Central memory CD8-positive, alpha-beta T cell (primary cell): ENCODE data around the gene CTNNBL1.

Experiments used
- ATAC-seq: fragments of 150-1000 bp; cut with Tn5 transposase; replicated peaks from 2 replicates; pipeline ENCODE4 v1.10.0; 2022; ENCODE audit warnings: mild to moderate bottlenecking, moderate FRiP score, moderate number of reproducible peaks; ENCODE audit not compliant: poor library complexity, severe bottlenecking; ENCODE audit errors: extremely low read depth
- DNase-seq, 2 donors: peaks; one replicate each; pipeline ENCODE4 v3.0.0; 2021; ENCODE audit warnings: low spot score in 2 of 2
- H3K27ac Mint-ChIP-seq: one replicate; pipeline ENCODE4 v1.8.0; 2022; ENCODE audit warnings: low read depth, mild to moderate bottlenecking, moderate library complexity, mixed read lengths
- H3K27me3 Mint-ChIP-seq: one replicate; pipeline ENCODE4 v1.8.0; 2022; ENCODE audit warnings: mixed read lengths
- H3K36me3 Mint-ChIP-seq: one replicate; pipeline ENCODE4 v1.8.0; 2022; ENCODE audit warnings: mild to moderate bottlenecking, moderate library complexity, mixed read lengths; ENCODE audit not compliant: insufficient read depth
- H3K4me1 Mint-ChIP-seq: one replicate; pipeline ENCODE4 v1.8.0; 2022; ENCODE audit warnings: mixed read lengths
- H3K4me3 Mint-ChIP-seq: one replicate; pipeline ENCODE4 v1.8.0; 2022; ENCODE audit warnings: mild to moderate bottlenecking, moderate library complexity, mixed read lengths
- H3K9me3 Mint-ChIP-seq: one replicate; pipeline ENCODE4 v1.8.0; 2022; ENCODE audit warnings: mixed read lengths

The CTNNBL1 gene

DNA sequence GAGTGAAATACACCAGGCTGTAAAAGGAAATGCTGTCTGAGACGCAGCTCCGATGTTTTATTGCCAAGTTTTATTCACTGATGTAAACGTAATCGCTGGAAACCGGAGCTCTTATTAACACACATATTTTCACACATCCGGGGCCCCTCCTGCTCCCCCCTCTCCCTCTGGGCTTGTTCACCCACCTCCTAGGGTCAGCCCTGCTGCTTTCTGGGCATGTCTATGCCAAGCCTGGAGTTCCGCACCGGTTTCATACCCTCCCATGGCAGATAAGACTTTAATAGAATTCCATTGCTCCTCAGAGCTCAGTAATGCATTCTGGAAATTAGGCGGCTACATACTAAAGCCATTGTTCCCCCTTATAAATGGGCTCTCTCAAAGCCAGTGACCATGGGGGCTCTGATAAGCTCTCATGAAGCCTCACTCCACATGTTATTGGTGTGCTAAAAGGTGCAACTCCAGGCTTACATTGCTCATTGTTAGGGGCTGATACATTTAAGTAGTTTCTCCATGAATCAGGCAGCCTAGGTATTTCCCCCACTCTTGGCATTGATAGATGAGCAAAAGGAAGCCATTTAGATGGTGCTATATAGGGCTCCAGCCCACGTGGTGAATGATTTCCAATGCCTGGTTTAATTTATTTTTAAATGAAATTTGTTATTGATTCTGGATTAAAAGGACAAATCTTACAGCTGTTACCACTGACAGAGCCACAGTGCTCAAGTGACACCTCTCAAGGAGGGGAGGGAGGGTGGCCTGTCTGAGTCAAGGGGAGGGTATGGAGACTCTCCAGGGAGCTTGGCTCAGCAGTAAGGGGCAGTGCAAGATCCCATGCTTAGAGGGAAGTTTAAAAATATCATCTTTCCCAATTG is 204.6 kb downstream of the CTNNBL1 start:
- ATAC-seq (no peak), DNase-seq (no peak)
- no peak overlapping the region for H3K27ac Mint-ChIP-seq
- H3K4me1 Mint-ChIP-seq = peaks cover 6% of the 10 kb centered on the region
- peaks cover 42% of the 10 kb centered on the region for H3K27me3 Mint-ChIP-seq
- no peak overlapping the region for H3K4me3 Mint-ChIP-seq
- no peaks in the 10 kb centered on the region for H3K36me3 Mint-ChIP-seq
- no peaks in the 10 kb centered on the region for H3K9me3 Mint-ChIP-seq

GRCh38 chr20:37899105-37900045 is 205.5 kb downstream of the CTNNBL1 start:
- DNase-seq = no peak
- Mint-ChIP-seq H3K36me3 (no peaks in the 10 kb centered on the region), H3K4me3 (no peak overlapping the region), H3K27ac (no peak overlapping the region), H3K9me3 (no peaks in the 10 kb centered on the region), H3K27me3 (peaks cover 51% of the 10 kb centered on the region), H3K4me1 (peaks cover 12% of the 10 kb centered on the region)
- no peak for ATAC-seq

- H3K27ac Mint-ChIP-seq = no peak overlapping the region
- no peak for DNase-seq
- no peak overlapping the region for H3K4me3 Mint-ChIP-seq
- peaks cover 12% of the 10 kb centered on the region for H3K4me1 Mint-ChIP-seq
- no peaks in the 10 kb centered on the region for H3K36me3 Mint-ChIP-seq
- no peaks in the 10 kb centered on the region for H3K9me3 Mint-ChIP-seq
- ATAC-seq = no peak
- H3K27me3 Mint-ChIP-seq = peaks cover 69% of the 10 kb centered on the region
Observed at GRCh38 chr20:37901240-37901639, 207.4 kb downstream of the CTNNBL1 start.

- Mint-ChIP-seq H3K27ac (no peak overlapping the region), H3K36me3 (no peaks in the 10 kb centered on the region), H3K4me1 (peaks cover 12% of the 10 kb centered on the region), H3K9me3 (no peaks in the 10 kb centered on the region), H3K27me3 (peaks cover 76% of the 10 kb centered on the region), H3K4me3 (no peak overlapping the region)
- no peak for DNase-seq
- ATAC-seq = no peak
Observed at GRCh38 chr20:37901654-37902503, 208.0 kb downstream of the CTNNBL1 start.

DNA sequence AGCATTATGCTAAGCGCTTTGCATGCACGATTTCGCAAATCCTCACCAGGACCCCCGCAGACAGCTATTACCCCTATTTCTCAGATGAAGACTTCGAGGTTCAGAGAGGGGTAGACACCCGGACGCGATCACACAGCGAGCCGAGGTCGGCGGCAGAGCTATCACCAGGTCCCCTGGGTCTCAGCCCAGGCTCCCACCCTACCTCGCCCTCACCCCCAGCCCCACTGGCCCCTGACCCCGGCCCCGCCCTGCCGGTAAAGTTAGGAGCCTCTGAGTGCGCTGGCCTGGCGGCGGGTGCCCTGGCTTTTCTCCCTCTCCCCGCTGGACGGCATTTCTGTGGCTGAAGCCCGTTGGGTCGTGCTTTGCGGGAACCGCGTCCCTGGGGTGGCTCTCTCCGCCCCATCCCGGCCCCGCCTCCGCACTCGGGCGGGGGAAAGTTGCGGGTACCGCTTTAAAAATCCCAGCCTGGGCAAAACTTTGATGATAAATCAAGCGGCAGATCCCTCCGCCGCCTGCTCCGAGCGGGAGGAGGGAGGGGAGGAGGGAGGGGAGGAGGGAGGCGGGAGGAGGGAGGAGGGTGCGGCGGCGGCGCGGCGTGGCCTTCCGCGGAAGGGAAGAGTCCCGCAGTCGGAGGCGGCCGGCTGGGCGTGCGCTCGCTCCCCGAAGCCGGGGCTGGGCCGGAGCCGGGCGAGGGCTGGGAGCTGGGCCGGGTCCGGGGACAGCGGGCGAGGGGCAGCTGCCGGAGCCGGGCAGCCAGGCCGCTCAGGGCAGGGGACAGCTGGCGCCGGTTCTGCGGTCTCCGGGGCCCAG is 208.9 kb downstream of the CTNNBL1 start, which contains the start of gene VSTM2L:
VSTM2L (plus strand) TSS at position 624 of the 810 bp plus-strand sequence. CDS start 224 bp downstream, outside the sequence.
- ATAC-seq = no peak
- peak within 1 kb of the TSS; percentile 59 for H3K4me3 Mint-ChIP-seq

GRCh38 chr20:37903317-37904007 is 209.6 kb downstream of the CTNNBL1 start:
- peak overlapping the region; percentile 5 for H3K27ac Mint-ChIP-seq
- peaks cover 89% of the 10 kb centered on the region for H3K27me3 Mint-ChIP-seq
- H3K36me3 Mint-ChIP-seq = no peaks in the 10 kb centered on the region
- DNase-seq = no peak
- peak overlapping the region; percentile 59 for H3K4me3 Mint-ChIP-seq
- H3K4me1 Mint-ChIP-seq = peaks cover 12% of the 10 kb centered on the region
- ATAC-seq = no peak
- no peaks in the 10 kb centered on the region for H3K9me3 Mint-ChIP-seq

More for the DNA sequence above, 208.9 kb downstream of the CTNNBL1 start, which contains the start of gene VSTM2L:
- Mint-ChIP-seq H3K36me3 (no peaks in the 10 kb centered on the region), H3K9me3 (no peaks in the 10 kb centered on the region), H3K27me3 (peaks cover 82% of the 10 kb centered on the region), H3K4me1 (peaks cover 12% of the 10 kb centered on the region), H3K27ac (peak within 1 kb of the TSS; percentile 5)
- DNase-seq = no peak

- Mint-ChIP-seq H3K9me3 (no peaks in the 10 kb centered on the region), H3K27me3 (peaks cover 93% of the 10 kb centered on the region), H3K27ac (peak overlapping the region; percentile 5), H3K36me3 (no peaks in the 10 kb centered on the region), H3K4me3 (peak overlapping the region; percentile 59), H3K4me1 (peaks cover 12% of the 10 kb centered on the region)
- ATAC-seq = no peak
- no peak for DNase-seq
Observed at GRCh38 chr20:37904008-37904642, 210.3 kb downstream of the CTNNBL1 start.

GRCh38 chr20:37904845-37905373 is 211.1 kb downstream of the CTNNBL1 start:
- Mint-ChIP-seq H3K27me3 (peaks cover 87% of the 10 kb centered on the region), H3K27ac (no peak overlapping the region), H3K36me3 (no peaks in the 10 kb centered on the region), H3K4me1 (peaks cover 12% of the 10 kb centered on the region), H3K4me3 (no peak overlapping the region), H3K9me3 (no peaks in the 10 kb centered on the region)
- DNase-seq = no peak
- no peak for ATAC-seq

DNA sequence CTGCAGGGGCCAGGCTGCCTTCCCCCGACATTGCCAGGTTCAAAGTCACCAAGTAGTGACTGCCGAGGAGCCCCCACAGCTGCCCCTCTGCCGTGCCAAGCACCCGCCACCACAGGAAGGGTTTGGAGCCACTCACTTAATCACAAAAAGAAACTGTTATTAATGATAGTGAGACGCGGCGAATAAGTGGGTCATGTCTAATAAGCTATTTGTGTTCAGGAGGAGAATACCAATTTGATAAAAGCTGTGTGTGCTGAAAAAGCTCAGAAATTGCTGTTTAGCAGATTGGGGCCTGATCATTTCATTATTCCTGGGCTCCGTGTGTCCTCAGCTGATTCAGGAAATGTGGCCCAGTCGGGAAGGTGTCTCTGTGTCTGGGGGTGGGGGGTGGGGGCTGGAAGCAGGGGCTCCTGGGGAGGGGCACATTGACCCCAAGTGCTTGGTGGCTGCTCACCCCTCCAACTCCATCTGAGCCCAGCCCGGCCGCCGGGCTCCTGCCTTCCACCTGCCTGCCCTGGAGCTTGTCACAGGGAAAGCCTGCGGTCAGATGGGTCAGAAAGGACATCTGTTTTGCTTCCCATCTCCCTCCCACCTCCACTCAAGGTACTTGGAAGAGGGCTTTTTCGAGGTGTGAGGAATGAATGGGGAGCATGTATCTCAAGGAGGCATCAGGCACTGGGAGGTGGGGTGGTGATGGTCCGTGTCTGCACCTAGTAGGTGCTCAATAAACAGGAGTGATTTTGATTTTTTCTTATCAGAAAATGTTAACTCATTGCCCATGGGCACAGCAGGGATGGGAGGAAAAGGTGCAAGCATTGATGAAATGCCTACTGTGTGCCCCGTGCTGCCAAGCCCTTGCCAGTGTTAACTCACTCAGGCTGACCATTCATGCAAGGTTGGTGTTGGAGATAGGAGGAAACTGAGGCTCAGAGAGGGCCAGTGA is 212.1 kb downstream of the CTNNBL1 start:
- DNase-seq = no peak
- Mint-ChIP-seq H3K27me3 (peaks cover 76% of the 10 kb centered on the region), H3K36me3 (no peaks in the 10 kb centered on the region), H3K4me1 (peaks cover 10% of the 10 kb centered on the region), H3K27ac (no peak overlapping the region), H3K4me3 (no peak overlapping the region), H3K9me3 (no peaks in the 10 kb centered on the region)
- no peak for ATAC-seq

- DNase-seq = no peak
- no peak overlapping the region for H3K27ac Mint-ChIP-seq
- H3K4me3 Mint-ChIP-seq = no peak overlapping the region
- H3K27me3 Mint-ChIP-seq = peaks cover 69% of the 10 kb centered on the region
- H3K9me3 Mint-ChIP-seq = no peaks in the 10 kb centered on the region
- no peaks in the 10 kb centered on the region for H3K36me3 Mint-ChIP-seq
- no peak for ATAC-seq
- peaks cover 6% of the 10 kb centered on the region for H3K4me1 Mint-ChIP-seq
Observed at GRCh38 chr20:37907330-37907676, 213.5 kb downstream of the CTNNBL1 start.
